Activated naive CD8-positive, alpha-beta T cell treated with anti-CD3 and anti-CD28 coated beads for 36 hours (primary cell): ENCODE results near the gene CCL5. TPM values are rescaled to one million over a fixed set of nuclear protein-coding genes. Genes with fewer than 3 reads are reported as not detected.

Experiments
- total RNA-seq, 2 experiments: library from RNA; stranded (reverse); gene quantifications; one replicate each; pipeline ENCODE4 v1.2.3, GENCODE V29; 2021

Gene CCL5
- total RNA-seq, 2 experiments from 2014 or later: 16.4 to 18.1 TPM

Other genes with a start within 250 kb of the CCL5 start
- 1 to 10 TPM; 2.5 to 2.6 TPM for gene RASL10B, start 148.7 kb downstream of the CCL5 start, total RNA-seq
- under 1 TPM; 0.40 to 0.43 TPM for gene GAS2L2, start 127.1 kb downstream of the CCL5 start, total RNA-seq
- gene C17orf50, start 119.5 kb downstream of the CCL5 start, total RNA-seq: not detected
- under 1 TPM; 0.21 to 0.50 TPM for gene MMP28, start 84.7 kb downstream of the CCL5 start, total RNA-seq
- 100 to 1,000 TPM; 306 to 317 TPM for gene TAF15, start 70.9 kb downstream of the CCL5 start, total RNA-seq
- under 1 TPM in 1 of 2 experiments, not detected in 1; 0.18 TPM for gene HEATR9, start 11.5 kb downstream of the CCL5 start, total RNA-seq
- gene RDM1, start 50.4 kb upstream of the CCL5 start, total RNA-seq: 1 to 10 TPM; 4.3 to 5.6 TPM
- gene LYZL6, start 63.4 kb upstream of the CCL5 start, total RNA-seq: not detected
- gene CCL16, start 101.1 kb upstream of the CCL5 start, total RNA-seq: not detected
- gene CCL14, start 106.4 kb upstream of the CCL5 start, total RNA-seq: not detected
- gene CCL15, start 121.2 kb upstream of the CCL5 start, total RNA-seq: not detected
- not detected for gene CCL23, start 137.6 kb upstream of the CCL5 start, total RNA-seq
- gene CCL18, start 183.9 kb upstream of the CCL5 start, total RNA-seq: not detected
- 10 to 100 TPM; 51.5 to 52.7 TPM for gene CCL3, start 209.8 kb upstream of the CCL5 start, total RNA-seq
- gene CCL4, start 223.5 kb upstream of the CCL5 start, total RNA-seq: 10 to 100 TPM; 43.7 to 49.4 TPM